Measurements from ENCODE around the gene SFRP2. TPM values are rescaled to one million over a fixed set of nuclear protein-coding genes. Genes with fewer than 3 reads are reported as not detected.

SFRP2 gene
- total RNA-seq, 8 experiments from 2014 or later = 0.15 to 237 (median 14.0) TPM; not detected in 1

GRCh38 chr4:153733751-153734448, 55.0 kb downstream of the SFRP2 start:
- WGBS, 10 experiments = 38 to 95% (median 69%) methylated on average over 2 to 4 of the region's 4 CpGs
- no peak for ATAC-seq (replicated peaks in 6 of 8)
- no peak overlapping the region for H3K4me3 ChIP-seq
- no peak overlapping the region for H3K27ac ChIP-seq
- in situ Hi-C loops (cut with MboI; ENCODE audit: low pct_unique_long_range_greater_than_20kb in 2 of 9, low sequenced_read_pairs in 9 of 9, unreplicated experiment in 9 of 9) = no loop called here
- no peaks in the 10 kb centered on the region for H3K4me1 ChIP-seq (replicated peaks in 1 of 2)

- ATAC-seq (replicated peaks in 6 of 8) = peak in 3 of 8 experiments; percentile 35 to 74 (median 60)
- in situ Hi-C loops (cut with MboI; ENCODE audit: low pct_unique_long_range_greater_than_20kb in 2 of 9, low sequenced_read_pairs in 9 of 9, unreplicated experiment in 9 of 9) = no loop called here
- Histone ChIP-seq H3K4me1 (replicated peaks in 1 of 2) (no peaks in the 10 kb centered on the region), H3K27ac (no peak overlapping the region), H3K4me3 (no peak overlapping the region)
- WGBS, 10 experiments = 0 to 92% (median 49%) methylated on average over 1 to 3 of the region's 3 CpGs
Observed at GRCh38 chr4:153731239-153731638, 57.6 kb downstream of the SFRP2 start.

Other genes starting within 250 kb of the SFRP2 start
- gene TLR2, start 104.8 kb downstream of the SFRP2 start, total RNA-seq = 10 to 100 TPM in 1 of 8 experiments, under 1 TPM in 7; 0.25 to 11.2 (median 0.51) TPM
- 10 to 100 TPM in 5 of 8 experiments, 1 to 10 TPM in 1, under 1 TPM in 2; 0.18 to 24.2 (median 14.9) TPM for gene RNF175, start 29.1 kb downstream of the SFRP2 start, total RNA-seq

Data from motor neuron (in vitro differentiated cells).